Choroid plexus epithelial cell (primary cell): Measurements from ENCODE around the gene LAMP1.

Source experiments
- DNase-seq: peaks from one replicate; pipeline ENCODE4 v3.0.0-alpha.2; 2010; ENCODE audit warnings: low read depth
- H3K4me3 ChIP-seq: 2 replicates; pipeline ENCODE4 v1.5.1; 2011; ENCODE audit warnings: low read depth, mild to moderate bottlenecking, control low read depth, low read length, moderate library complexity
- CTCF ChIP-seq: conservative IDR thresholded peaks from 2 replicates; pipeline ENCODE4 v1.5.1; 2011; ENCODE audit warnings: low read depth, mild to moderate bottlenecking, control low read depth, inconsistent platforms, low read length, moderate library complexity

Gene LAMP1

GRCh38 chr13:113329656-113330312 is 32.7 kb downstream of the LAMP1 start:
- TF ChIP-seq CTCF = no peak
- no peak overlapping the region for H3K4me3 ChIP-seq
- DNase-seq = no peak

GRCh38 chr13:113332615-113333014 is 35.6 kb downstream of the LAMP1 start:
- no peak for TF ChIP-seq CTCF
- no peak overlapping the region for H3K4me3 ChIP-seq
- DNase-seq = no peak

- no peak for TF ChIP-seq CTCF
- DNase-seq = no peak
- no peak overlapping the region for H3K4me3 ChIP-seq
Measured at GRCh38 chr13:113333076-113333475, 36.0 kb downstream of the LAMP1 start.

GRCh38 chr13:113337556-113337955 is 40.5 kb downstream of the LAMP1 start:
- TF ChIP-seq CTCF = no peak
- DNase-seq = no peak
- no peak overlapping the region for H3K4me3 ChIP-seq

GRCh38 chr13:113337976-113338375 is 40.9 kb downstream of the LAMP1 start:
- no peak overlapping the region for H3K4me3 ChIP-seq
- no peak for TF ChIP-seq CTCF
- no peak for DNase-seq

- no peak for DNase-seq
- no peak for TF ChIP-seq CTCF
- no peak overlapping the region for H3K4me3 ChIP-seq
Measured at GRCh38 chr13:113338451-113338850, 41.4 kb downstream of the LAMP1 start.
